IMR-90 (cell line): Measurements from ENCODE around the gene LAIR2. TPM values are rescaled to one million over a fixed set of nuclear protein-coding genes. Genes with fewer than 3 reads are reported as not detected.

Source experiments
- ATAC-seq: fragments of 200-7000 bp; cut with Tn5 transposase; 2 replicates; pipeline ENCODE4 v1.9.1; 2020; ENCODE audit warnings: low read depth, mild to moderate bottlenecking, moderate library complexity
- BruUV-seq: library from RNA; stranded (reverse); fragments of 400-500 nt; replicated peaks from 2 replicates; lab custom pipeline; 2021; lab: Mats Ljungman, UMichigan
- CTCF ChIA-PET: fragments of 300-600 bp; formaldehyde crosslinking; extraction: SDS; loops from one replicate; lab custom pipeline; 2021; ENCODE audit warnings: antibody characterized with exemption; lab: Yijun Ruan, JAX
- POLR2A ChIA-PET: fragments of 300-600 bp; sonication (Branson Sonifier 250); formaldehyde crosslinking; loops from one replicate; lab custom pipeline; 2022; ENCODE audit warnings: antibody characterized with exemption; ENCODE audit not compliant: unreplicated experiment; lab: Charles Lee
- DNase-seq: peaks from one replicate; pipeline ENCODE4 v3.0.0; 2013
- H2AFZ ChIP-seq: replicated peaks from 2 replicates; pipeline ENCODE3; 2013; ENCODE audit warnings: low read length, mild to moderate bottlenecking; ENCODE audit not compliant: poor library complexity
- H2AK5ac ChIP-seq: 2 replicates; pipeline ENCODE4 v1.6.1; 2013; ENCODE audit warnings: low read depth, low read length, inconsistent platforms
- H2AK9ac ChIP-seq: replicated peaks from 2 replicates; pipeline ENCODE3; 2013; ENCODE audit warnings: mild to moderate bottlenecking, low read depth, low read length, moderate library complexity; ENCODE audit not compliant: poor library complexity
- H2BK120ac ChIP-seq: 2 replicates; pipeline ENCODE4 v1.6.1; 2013; ENCODE audit warnings: low read depth, low read length, inconsistent platforms
- H2BK15ac ChIP-seq: 3 replicates; pipeline ENCODE4 v1.6.1; 2013; ENCODE audit warnings: low read depth, low read length, inconsistent platforms
- H2BK20ac ChIP-seq: 2 replicates; pipeline ENCODE4 v1.6.1; 2013; ENCODE audit warnings: low read depth, mild to moderate bottlenecking, inconsistent platforms, low read length, moderate library complexity
- H2BK5ac ChIP-seq: 2 replicates; pipeline ENCODE4 v1.6.1; 2013; ENCODE audit warnings: mild to moderate bottlenecking, low read depth, low read length, inconsistent platforms; ENCODE audit not compliant: poor library complexity, severe bottlenecking
- H3K14ac ChIP-seq: replicated peaks from 2 replicates; pipeline ENCODE4 v1.6.1; 2013; ENCODE audit warnings: low read depth, low read length, inconsistent platforms
- H3K18ac ChIP-seq: 2 replicates; pipeline ENCODE4 v1.6.1; 2013; ENCODE audit warnings: low read depth, low read length, control low read depth
- H3K23ac ChIP-seq: 2 replicates; pipeline ENCODE4 v1.6.1; 2013; ENCODE audit warnings: low read depth, low read length, inconsistent platforms
- H3K27ac ChIP-seq: 2 replicates; pipeline ENCODE4 v1.5.1; 2013; ENCODE audit warnings: mild to moderate bottlenecking, control low read depth, low read length; ENCODE audit not compliant: insufficient read depth
- H3K27me3 ChIP-seq: 2 replicates; pipeline ENCODE4 v1.6.1; 2013; ENCODE audit warnings: low read length; ENCODE audit not compliant: control insufficient read depth, insufficient read depth
- H3K36me3 ChIP-seq: 2 replicates; pipeline ENCODE4 v1.6.1; 2013; ENCODE audit warnings: low read length, mixed read lengths; ENCODE audit not compliant: control insufficient read depth, insufficient read depth
- H3K4ac ChIP-seq: 2 replicates; pipeline ENCODE4 v1.6.1; 2013; ENCODE audit warnings: low read depth, low read length, inconsistent platforms
- H3K4me1 ChIP-seq: 2 replicates; pipeline ENCODE4 v1.6.1; 2013; ENCODE audit warnings: low read length, mixed read lengths; ENCODE audit not compliant: control insufficient read depth, insufficient read depth
- H3K4me2 ChIP-seq: 2 replicates; pipeline ENCODE4 v1.6.1; 2013; ENCODE audit warnings: low read depth, mild to moderate bottlenecking, control low read depth, low read length, moderate library complexity
- H3K4me3 ChIP-seq: 2 replicates; pipeline ENCODE4 v1.5.1; 2013; ENCODE audit warnings: low read depth, mild to moderate bottlenecking, control low read depth, low read length, moderate library complexity; ENCODE audit not compliant: insufficient read depth
- H3K56ac ChIP-seq: 2 replicates; pipeline ENCODE4 v1.6.1; 2013; ENCODE audit warnings: low read length, inconsistent platforms; ENCODE audit not compliant: insufficient read depth; ENCODE audit errors: extremely low read depth
- H3K79me1 ChIP-seq, 2 experiments: 2 replicates each; pipeline ENCODE4 v1.6.1; 2013; ENCODE audit warnings: low read length in 2 of 2, inconsistent platforms in 1 of 2, low read depth in 1 of 2
- H3K9ac ChIP-seq: 2 replicates; pipeline ENCODE4 v1.6.1; 2013; ENCODE audit warnings: low read depth, low read length, control low read depth
- H3K9me1 ChIP-seq: 2 replicates; pipeline ENCODE4 v1.6.1; 2013; ENCODE audit warnings: low read length, inconsistent platforms; ENCODE audit not compliant: insufficient read depth
- H3K9me3 ChIP-seq: 2 replicates; pipeline ENCODE4 v1.6.1; 2013; ENCODE audit warnings: low read length; ENCODE audit not compliant: control insufficient read depth, insufficient read depth
- H4K20me1 ChIP-seq: 2 replicates; pipeline ENCODE4 v1.6.1; 2013; ENCODE audit warnings: low read length, inconsistent platforms; ENCODE audit not compliant: insufficient read depth
- H4K5ac ChIP-seq: 2 replicates; pipeline ENCODE4 v1.6.1; 2013; ENCODE audit warnings: mild to moderate bottlenecking, low read depth, low read length, control low read depth
- H4K8ac ChIP-seq, 2 experiments: 2 replicates each; pipeline ENCODE4 v1.6.1; 2013; ENCODE audit warnings: low read depth in 2 of 2, low read length in 2 of 2, control low read depth in 1 of 2, inconsistent platforms in 1 of 2
- H4K91ac ChIP-seq: 2 replicates; pipeline ENCODE4 v1.6.1; 2013; ENCODE audit warnings: low read depth, low read length, inconsistent platforms; ENCODE audit not compliant: insufficient read depth
- BHLHE40 ChIP-seq: fragments of 150-350 bp; IDR thresholded peaks from 2 replicates; pipeline ENCODE4 v1.6.1; 2016; ENCODE audit warnings: mild to moderate bottlenecking, low read depth, low read length
- CEBPB ChIP-seq: IDR thresholded peaks from 2 replicates; pipeline ENCODE4 v1.6.1; 2012; ENCODE audit warnings: low read depth, low read length, improper control_type of control experiment
- CHD1 ChIP-seq: IDR thresholded peaks from 2 replicates; pipeline ENCODE4 v1.6.1; 2012; ENCODE audit warnings: low read depth, low read length, improper control_type of control experiment
- CTCF ChIP-seq: conservative IDR thresholded peaks from 2 replicates; pipeline ENCODE4 v1.5.1; 2012; ENCODE audit warnings: mild to moderate bottlenecking, low read depth, low read length, improper control_type of control experiment
- FOS ChIP-seq: fragments of 150-350 bp; IDR thresholded peaks from 2 replicates; pipeline ENCODE4 v1.6.1; 2016; ENCODE audit warnings: low read depth, low read length
- MAFK ChIP-seq: IDR thresholded peaks from 2 replicates; pipeline ENCODE4 v1.6.1; 2012; ENCODE audit warnings: low read depth, low read length, improper control_type of control experiment
- MAZ ChIP-seq: IDR thresholded peaks from 2 replicates; pipeline ENCODE4 v1.6.1; 2012; ENCODE audit warnings: low read depth, mild to moderate bottlenecking, low read length, improper control_type of control experiment, moderate library complexity, borderline replicate concordance
- MXI1 ChIP-seq: IDR thresholded peaks from 2 replicates; pipeline ENCODE4 v1.6.1; 2012; ENCODE audit warnings: low read depth, mild to moderate bottlenecking, low read length, moderate library complexity, borderline replicate concordance
- NFE2L2 ChIP-seq: fragments of 150-350 bp; IDR thresholded peaks from 2 replicates; pipeline ENCODE4 v1.6.1; 2016; ENCODE audit warnings: low read depth, mild to moderate bottlenecking, low read length
- POLR2A ChIP-seq: IDR thresholded peaks from 2 replicates; pipeline ENCODE4 v1.6.1; 2012; ENCODE audit warnings: mild to moderate bottlenecking, low read depth, low read length
- RAD21 ChIP-seq: IDR thresholded peaks from 2 replicates; pipeline ENCODE4 v1.6.1; 2012; ENCODE audit warnings: low read length, improper control_type of control experiment
- RCOR1 ChIP-seq: IDR thresholded peaks from 2 replicates; pipeline ENCODE4 v1.6.1; 2012; ENCODE audit warnings: mild to moderate bottlenecking, low read length, improper control_type of control experiment; ENCODE audit not compliant: insufficient replicate concordance
- RFX5 ChIP-seq: IDR thresholded peaks from 2 replicates; pipeline ENCODE4 v1.8.0; 2012; ENCODE audit warnings: low read depth, mild to moderate bottlenecking, low read length, moderate library complexity
- SMC3 ChIP-seq: fragments of 150-350 bp; IDR thresholded peaks from 2 replicates; pipeline ENCODE4 v1.6.1; 2016; ENCODE audit warnings: low read depth, mild to moderate bottlenecking, antibody characterized with exemption, low read length, moderate library complexity
- WGBS, 2 experiments: methylation state at CpG; one replicate each; pipeline versions ENCODE4 v1.1.5 to v1.1.7; 2013; ENCODE audit warnings: missing lambda C conversion rate in 2 of 2; ENCODE audit not compliant: insufficient read length in 1 of 2; ENCODE audit errors: extremely low coverage in 2 of 2; 5-methylcytosine and 5-hydroxymethylcytosine counted together
- dilution Hi-C: fragments of 300-500 bp; cut with HindIII; formaldehyde crosslinking; loops from one replicate; pipeline ENCODE4 v1.14.3; 2018; ENCODE audit warnings: low sequenced_read_pairs; ENCODE audit not compliant: unreplicated experiment
- in situ Hi-C: fragments of 300-500 bp; cut with MboI; formaldehyde crosslinking; loops from 3 replicates; pipeline ENCODE4 v1.14.3; 2019; ENCODE audit warnings: low sequenced_read_pairs, inconsistent platforms, mixed read lengths
- intact Hi-C: fragments of 100-400 bp; cut with micrococcal nuclease; formaldehyde crosslinking; loops from 2 replicates; pipeline ENCODE4 v1.10.0; 2022
- polyA plus RNA-seq, 3 experiments: library from polyadenylated mRNA; depleted of rRNA; stranded (reverse); fragments of >200 nt; gene quantifications; 2 replicates each; pipeline ENCODE4 v1.2.3, GENCODE V29; 2012; ENCODE audit warnings: low replicate concordance in 1 of 3
- total RNA-seq: library from RNA; depleted of rRNA; stranded (reverse); fragments of >200 nt; gene quantifications from 2 replicates; pipeline ENCODE4 v1.2.3, GENCODE V29; 2012
- TF ChIP-seq, protein P1 (sequence below): fragments of 150-350 bp; IDR thresholded peaks from 2 replicates; pipeline ENCODE4 v1.6.1; 2017; ENCODE audit warnings: mild to moderate bottlenecking, antibody characterized with exemption, low read length, low read depth

Gene LAIR2
- total and polyA plus RNA-seq, 2 of the 4 experiments (the other 2 are of a cell fraction), result not detected

DNA sequence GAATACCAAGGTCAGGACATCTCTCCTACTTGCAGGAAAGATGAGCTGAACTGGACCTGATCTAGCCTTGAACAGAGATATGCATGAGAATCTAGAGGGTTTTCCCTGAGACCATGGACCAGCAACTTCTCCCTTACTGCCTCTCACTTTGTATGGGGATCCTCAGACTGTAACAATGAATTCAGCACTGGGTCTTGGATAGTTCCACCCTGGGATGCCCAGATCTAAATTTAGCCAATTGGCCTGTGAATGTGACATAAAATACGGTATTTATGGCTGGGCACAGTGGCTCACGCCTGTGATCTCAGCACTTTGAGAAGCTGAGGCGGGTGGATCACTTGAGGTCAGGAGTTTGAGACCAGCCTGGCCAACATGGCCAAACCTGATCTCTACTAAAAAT, 55.7 kb downstream of the LAIR2 start:
- no peak for DNase-seq
- Histone ChIP-seq H3K79me1 (no peaks in the 10 kb centered on the region), H2BK120ac (no peak overlapping the region), H2BK15ac (no peak overlapping the region), H3K27me3 (no peaks in the 10 kb centered on the region), H3K4me3 (no peak overlapping the region), H3K14ac (no peak overlapping the region), H3K27ac (no peak overlapping the region), H2AFZ (no peak overlapping the region), H4K20me1 (no peaks in the 10 kb centered on the region), H3K4ac (no peak overlapping the region), H3K9me1 (no peaks in the 10 kb centered on the region), H3K4me1 (no peaks in the 10 kb centered on the region), H2AK5ac (no peak overlapping the region), H3K36me3 (no peaks in the 10 kb centered on the region), H3K4me2 (no peak overlapping the region), H4K91ac (no peak overlapping the region), H3K18ac (no peak overlapping the region), H2AK9ac (no peak overlapping the region), H3K9me3 (peaks cover 21% of the 10 kb centered on the region), H2BK20ac (no peak overlapping the region), H4K8ac (no peak overlapping the region), H2BK5ac (no peak overlapping the region), H3K23ac (no peak overlapping the region), H4K5ac (no peak overlapping the region), H3K56ac (no peak overlapping the region), H3K9ac (no peak overlapping the region)
- no peak for TF ChIP-seq MAZ
- TF ChIP-seq MAFK, result no peak
- TF ChIP-seq RCOR1, result no peak
- TF ChIP-seq, protein P1, sequence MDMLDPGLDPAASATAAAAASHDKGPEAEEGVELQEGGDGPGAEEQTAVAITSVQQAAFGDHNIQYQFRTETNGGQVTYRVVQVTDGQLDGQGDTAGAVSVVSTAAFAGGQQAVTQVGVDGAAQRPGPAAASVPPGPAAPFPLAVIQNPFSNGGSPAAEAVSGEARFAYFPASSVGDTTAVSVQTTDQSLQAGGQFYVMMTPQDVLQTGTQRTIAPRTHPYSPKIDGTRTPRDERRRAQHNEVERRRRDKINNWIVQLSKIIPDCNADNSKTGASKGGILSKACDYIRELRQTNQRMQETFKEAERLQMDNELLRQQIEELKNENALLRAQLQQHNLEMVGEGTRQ, result no peak
- TF ChIP-seq CHD1, result no peak
- no peak for TF ChIP-seq RFX5
- TF ChIP-seq RAD21, result no peak
- TF ChIP-seq SMC3, result no peak
- no peak for TF ChIP-seq POLR2A
- TF ChIP-seq NFE2L2, result no peak
- no peak for TF ChIP-seq CTCF
- no peak for TF ChIP-seq CEBPB
- TF ChIP-seq MXI1, result no peak
- no peak for TF ChIP-seq BHLHE40
- no peak for TF ChIP-seq FOS
- WGBS, 2 experiments, result 29% methylated on average over 1 of the region's 3 CpGs; no CpG with 5 or more reads in 1 of the 2 experiments
- CTCF ChIA-PET, result no interaction called here
- POLR2A ChIA-PET, result no interaction called here
- dilution Hi-C loops (no loop called here), intact Hi-C loops (no loop called here), in situ Hi-C loops (no loop called here)
- ATAC-seq, result no peak
- no TSS peak for BruUV-seq
